Measurements from ENCODE around the gene TCTN3.
"Not testable (repeated sequence)": the region's sequence is repeated elsewhere in the genome, so short reads cannot be mapped to it uniquely, and the experiment has no call there.

Gene TCTN3

GRCh38 chr10:95626500-95626899, 67.2 kb downstream of the TCTN3 start:
- no peak for DNase-seq (ENCODE audit: low read depth)

GRCh38 chr10:95620415-95620814, 73.3 kb downstream of the TCTN3 start:
- DNase-seq (ENCODE audit: low read depth), result not testable (repeated sequence)

GRCh38 chr10:95618101-95618500, 75.6 kb downstream of the TCTN3 start:
- DNase-seq (ENCODE audit: low read depth), result no peak

- no peak for DNase-seq (ENCODE audit: low read depth)
Observed at GRCh38 chr10:95616446-95616845, 77.3 kb downstream of the TCTN3 start.
